Measurements from ENCODE around the gene HOXB3. TPM values are rescaled to one million over a fixed set of nuclear protein-coding genes. Genes with fewer than 3 reads are reported as not detected.

HOXB3 gene
- total RNA-seq, 6 donors from 2014 or later: 2.9 to 12.6 (median 7.9) TPM

GRCh38 chr17:48586355-48587258 is 3.4 kb downstream of the HOXB3 start:
- H3K4me3 ChIP-seq: peak overlapping the region in 3 of 4 donors; percentile 48 to 61 (median 54)
- no peaks in the 10 kb centered on the region for H3K36me3 ChIP-seq
- peaks cover 31 to 47% (median 35%) of the 10 kb centered on the region in 4 donors for H3K4me1 ChIP-seq
- peak overlapping the region; percentile 66 to 90 (median 90) for H3K27ac ChIP-seq
- peak in 1 of 2 donors; percentile 87 for DNase-seq
- ATAC-seq (ENCODE audit: low FRiP score in 2 of 2): peak in 1 of 2 donors; percentile 43
- TF ChIP-seq POLR2AphosphoS5 (IDR thresholded peaks at IDR 0.05) (no peak), POLR2A (IDR thresholded peaks at IDR 0.05) (no peak), EP300 (IDR thresholded peaks at IDR 0.05) (no peak), CTCF (IDR thresholded peaks at IDR 0.05) (no peak)
- peaks cover 0 to 49% (median 21%) of the 10 kb centered on the region in 4 donors for H3K27me3 ChIP-seq
- 13 to 18% methylated on average over 23 to 34 of the region's 34 CpGs for WGBS, 2 donors
- no peaks in the 10 kb centered on the region for H3K9me3 ChIP-seq

GRCh38 chr17:48584223-48584741 is 5.8 kb downstream of the HOXB3 start:
- no peak for DNase-seq
- TF ChIP-seq POLR2A (IDR thresholded peaks at IDR 0.05) (no peak), EP300 (IDR thresholded peaks at IDR 0.05) (no peak), POLR2AphosphoS5 (IDR thresholded peaks at IDR 0.05) (no peak), CTCF (IDR thresholded peaks at IDR 0.05) (no peak)

GRCh38 chr17:48583708-48584222 is 6.3 kb downstream of the HOXB3 start:
- H3K27ac ChIP-seq: peak overlapping the region in 3 of 4 donors; percentile 89 to 94 (median 90)
- DNase-seq (no peak), ATAC-seq (ENCODE audit: low FRiP score in 2 of 2) (no peak)
- TF ChIP-seq POLR2AphosphoS5 (IDR thresholded peaks at IDR 0.05) (no peak), CTCF (IDR thresholded peaks at IDR 0.05) (no peak), EP300 (IDR thresholded peaks at IDR 0.05) (no peak), POLR2A (IDR thresholded peaks at IDR 0.05) (no peak)
- peaks cover 0 to 68% (median 37%) of the 10 kb centered on the region in 4 donors for H3K27me3 ChIP-seq
- H3K36me3 ChIP-seq: no peaks in the 10 kb centered on the region
- 60 to 67% methylated on average over 3 of the region's 3 CpGs for WGBS, 2 donors
- H3K4me3 ChIP-seq: no peak overlapping the region
- no peaks in the 10 kb centered on the region for H3K9me3 ChIP-seq
- peaks cover 32 to 52% (median 35%) of the 10 kb centered on the region in 4 donors for H3K4me1 ChIP-seq

More at GRCh38 chr17:48584223-48584741, 5.8 kb downstream of the HOXB3 start:
- 38 to 46% methylated on average over 2 of the region's 2 CpGs for WGBS, 2 donors
- no peaks in the 10 kb centered on the region for H3K36me3 ChIP-seq
- peaks cover 0 to 64% (median 35%) of the 10 kb centered on the region in 4 donors for H3K27me3 ChIP-seq
- peaks cover 32 to 52% (median 35%) of the 10 kb centered on the region in 4 donors for H3K4me1 ChIP-seq
- H3K27ac ChIP-seq: peak overlapping the region in 3 of 4 donors; percentile 89 to 90 (median 90)
- no peak overlapping the region for H3K4me3 ChIP-seq
- H3K9me3 ChIP-seq: no peaks in the 10 kb centered on the region
- peak in 1 of 2 donors; percentile 34 for ATAC-seq (ENCODE audit: low FRiP score in 2 of 2)

- DNase-seq (no peak), ATAC-seq (ENCODE audit: low FRiP score in 2 of 2) (no peak)
- H3K4me3 ChIP-seq: peak overlapping the region in 2 of 4 donors; percentile 47 to 48
- no peaks in the 10 kb centered on the region for H3K9me3 ChIP-seq
- H3K27ac ChIP-seq: peak overlapping the region; percentile 80 to 94 (median 86)
- H3K4me1 ChIP-seq: peaks cover 32 to 44% (median 35%) of the 10 kb centered on the region in 4 donors
- peaks cover 0 to 78% (median 42%) of the 10 kb centered on the region in 4 donors for H3K27me3 ChIP-seq
- TF ChIP-seq EP300 (IDR thresholded peaks at IDR 0.05): no peak
- no peak for TF ChIP-seq POLR2A (IDR thresholded peaks at IDR 0.05)
- TF ChIP-seq CTCF (IDR thresholded peaks at IDR 0.05): no peak
- TF ChIP-seq POLR2AphosphoS5 (IDR thresholded peaks at IDR 0.05): no peak
- WGBS, 2 donors: 30 to 32% methylated on average over 7 of the region's 7 CpGs
- H3K36me3 ChIP-seq: no peaks in the 10 kb centered on the region
Measured at GRCh38 chr17:48582750-48583069, 7.3 kb downstream of the HOXB3 start.

Data from upper lobe of left lung (tissue), 6 donors.